Chondrocyte (in vitro differentiated cells): ENCODE data around the gene ASIC2. TPM values are rescaled to one million over a fixed set of nuclear protein-coding genes. Genes with fewer than 3 reads are reported as not detected.

Source experiments
- DNase-seq: peaks from one replicate; pipeline ENCODE4 v3.0.0; 2021; ENCODE audit warnings: mixed read lengths, low spot score
- H3K27ac Mint-ChIP-seq: one replicate; pipeline ENCODE4 v1.8.0; 2021; ENCODE audit warnings: mild to moderate bottlenecking, moderate library complexity, mixed read lengths; ENCODE audit not compliant: unreplicated experiment
- H3K27me3 Mint-ChIP-seq: 2 replicates; pipeline ENCODE4 v1.8.0; 2021; ENCODE audit warnings: low read depth, mixed read lengths
- H3K36me3 Mint-ChIP-seq: 2 replicates; pipeline ENCODE4 v1.8.0; 2021; ENCODE audit warnings: low read depth, mixed read lengths
- H3K4me1 Mint-ChIP-seq: 2 replicates; pipeline ENCODE4 v1.8.0; 2021; ENCODE audit warnings: low read depth, mild to moderate bottlenecking, mixed read lengths
- H3K4me3 Mint-ChIP-seq: one replicate; pipeline ENCODE4 v1.8.0; 2021; ENCODE audit warnings: mild to moderate bottlenecking, moderate library complexity, mixed read lengths; ENCODE audit not compliant: unreplicated experiment
- H3K9me3 Mint-ChIP-seq: 2 replicates; pipeline ENCODE4 v1.8.0; 2021; ENCODE audit warnings: low read depth, mixed read lengths
- total RNA-seq: library from RNA; stranded (reverse); gene quantifications from 3 replicates; pipeline ENCODE4 v1.2.1, GENCODE V29; 2021
- TF ChIP-seq, protein P1 (sequence below): fragments of 200-600 bp; sonication (generic); IDR thresholded peaks from 2 replicates; pipeline ENCODE4 v1.5.0; 2021; ENCODE audit warnings: antibody characterized with exemption, mild to moderate bottlenecking, moderate library complexity

The ASIC2 gene
- total RNA-seq, 1 donor from 2014 or later: not detected

DNA sequence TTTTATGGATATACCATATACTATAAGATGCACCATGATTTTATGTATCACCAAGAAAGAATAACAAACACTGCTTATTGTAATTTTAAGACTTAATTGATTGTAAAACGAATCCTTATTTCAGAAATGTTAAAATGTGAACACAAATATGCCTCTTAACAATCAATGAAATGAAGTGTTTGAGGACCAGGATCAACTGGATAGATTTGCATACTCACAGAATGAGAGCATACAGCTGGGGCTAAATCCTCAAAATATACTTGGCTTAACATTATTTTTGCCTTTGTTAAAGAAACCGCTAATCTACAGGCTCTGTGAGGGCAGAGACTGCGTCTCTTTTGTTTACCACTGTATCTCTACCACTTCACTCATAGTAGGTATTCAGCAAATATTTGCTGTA lies 207.8 kb downstream of the ASIC2 start:
- no peaks in the 10 kb centered on the region for H3K36me3 Mint-ChIP-seq

DNA sequence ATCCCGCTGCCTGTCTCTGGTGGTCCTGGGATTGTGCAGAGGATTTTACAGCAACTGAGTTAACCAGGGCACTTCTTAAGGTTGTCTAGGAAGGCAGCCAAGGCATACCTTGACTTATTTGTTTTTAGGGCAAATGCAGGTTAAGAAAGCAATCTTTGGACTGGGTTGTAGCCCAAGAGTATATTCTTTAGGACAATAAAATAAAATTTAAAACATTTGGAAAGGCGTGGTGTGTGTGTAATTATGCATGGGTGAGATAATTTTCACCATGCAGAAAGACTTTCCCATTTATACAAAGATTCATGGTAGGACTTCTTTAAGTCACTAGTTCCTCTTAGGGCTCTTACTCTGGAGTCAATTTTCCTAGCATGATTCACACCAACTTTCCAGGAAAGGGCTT lies 208.3 kb downstream of the ASIC2 start:
- no peaks in the 10 kb centered on the region for H3K36me3 Mint-ChIP-seq
- H3K9me3 Mint-ChIP-seq: no peaks in the 10 kb centered on the region
- H3K27me3 Mint-ChIP-seq: peaks cover 34% of the 10 kb centered on the region
- no peak for DNase-seq
- no peak overlapping the region for H3K27ac Mint-ChIP-seq
- H3K4me1 Mint-ChIP-seq: no peaks in the 10 kb centered on the region
- TF ChIP-seq, protein P1, sequence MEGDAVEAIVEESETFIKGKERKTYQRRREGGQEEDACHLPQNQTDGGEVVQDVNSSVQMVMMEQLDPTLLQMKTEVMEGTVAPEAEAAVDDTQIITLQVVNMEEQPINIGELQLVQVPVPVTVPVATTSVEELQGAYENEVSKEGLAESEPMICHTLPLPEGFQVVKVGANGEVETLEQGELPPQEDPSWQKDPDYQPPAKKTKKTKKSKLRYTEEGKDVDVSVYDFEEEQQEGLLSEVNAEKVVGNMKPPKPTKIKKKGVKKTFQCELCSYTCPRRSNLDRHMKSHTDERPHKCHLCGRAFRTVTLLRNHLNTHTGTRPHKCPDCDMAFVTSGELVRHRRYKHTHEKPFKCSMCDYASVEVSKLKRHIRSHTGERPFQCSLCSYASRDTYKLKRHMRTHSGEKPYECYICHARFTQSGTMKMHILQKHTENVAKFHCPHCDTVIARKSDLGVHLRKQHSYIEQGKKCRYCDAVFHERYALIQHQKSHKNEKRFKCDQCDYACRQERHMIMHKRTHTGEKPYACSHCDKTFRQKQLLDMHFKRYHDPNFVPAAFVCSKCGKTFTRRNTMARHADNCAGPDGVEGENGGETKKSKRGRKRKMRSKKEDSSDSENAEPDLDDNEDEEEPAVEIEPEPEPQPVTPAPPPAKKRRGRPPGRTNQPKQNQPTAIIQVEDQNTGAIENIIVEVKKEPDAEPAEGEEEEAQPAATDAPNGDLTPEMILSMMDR: no peak
- H3K4me3 Mint-ChIP-seq: no peak overlapping the region

More for the DNA sequence above, 207.8 kb downstream of the ASIC2 start:
- DNase-seq: no peak
- TF ChIP-seq, protein P1: no peak
- Mint-ChIP-seq H3K9me3 (no peaks in the 10 kb centered on the region), H3K4me1 (no peaks in the 10 kb centered on the region), H3K27me3 (peaks cover 35% of the 10 kb centered on the region), H3K27ac (no peak overlapping the region), H3K4me3 (no peak overlapping the region)

DNA sequence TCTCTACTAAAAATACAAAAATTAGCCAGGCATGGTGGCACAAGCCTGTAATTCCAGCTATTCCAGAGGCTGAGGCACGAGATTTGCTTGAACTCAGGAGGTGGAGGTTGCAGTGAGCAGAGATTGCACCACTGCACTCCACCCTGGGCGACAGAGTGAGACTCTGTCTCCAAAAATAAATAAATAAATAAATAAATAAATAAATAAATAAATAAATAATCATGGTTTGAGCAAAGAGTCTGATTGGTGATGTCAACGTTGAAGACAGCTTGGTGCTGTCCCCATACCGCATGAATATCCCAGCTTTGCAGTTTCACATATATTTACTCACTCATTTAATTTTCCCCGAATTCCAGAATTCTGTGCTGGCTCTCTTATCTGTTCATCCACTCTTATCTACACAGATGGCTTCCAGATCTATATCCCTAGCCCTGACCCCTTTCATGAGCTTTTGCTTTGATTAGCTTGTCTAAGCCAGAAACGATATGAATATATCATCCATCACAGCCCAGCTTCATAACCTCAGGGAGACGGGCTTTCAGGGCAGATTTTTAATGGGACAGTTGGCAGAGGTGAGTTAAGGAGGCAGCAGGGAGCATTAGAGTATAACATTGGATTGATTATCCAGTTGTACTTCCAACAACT lies 210.4 kb downstream of the ASIC2 start:
- TF ChIP-seq, protein P1: no peak
- no peaks in the 10 kb centered on the region for H3K9me3 Mint-ChIP-seq
- H3K4me3 Mint-ChIP-seq: no peak overlapping the region
- no peaks in the 10 kb centered on the region for H3K36me3 Mint-ChIP-seq
- no peak for DNase-seq
- H3K4me1 Mint-ChIP-seq: no peaks in the 10 kb centered on the region
- H3K27ac Mint-ChIP-seq: no peak overlapping the region
- peaks cover 30% of the 10 kb centered on the region for H3K27me3 Mint-ChIP-seq

DNA sequence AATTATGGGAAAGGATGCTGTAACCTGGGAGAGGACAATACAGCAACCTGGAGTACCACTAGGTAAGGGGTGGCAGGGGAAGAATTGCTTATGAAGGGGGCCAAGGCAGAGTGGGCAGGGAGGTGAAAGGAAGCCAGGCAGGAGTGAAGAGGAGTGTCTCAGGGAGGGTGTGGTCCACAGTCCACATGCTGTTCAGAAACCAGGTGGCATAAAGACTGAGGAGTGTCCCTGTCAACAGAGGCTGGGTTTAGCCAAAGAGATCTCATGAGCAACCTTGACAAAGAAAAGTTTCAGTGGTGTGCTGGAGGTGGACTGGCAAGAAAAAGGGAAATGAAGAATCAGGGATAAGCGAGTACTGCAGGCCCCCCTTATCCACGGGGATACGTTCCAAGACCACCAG lies 213.0 kb downstream of the ASIC2 start:
- no peaks in the 10 kb centered on the region for H3K4me1 Mint-ChIP-seq
- H3K27me3 Mint-ChIP-seq: peaks cover 16% of the 10 kb centered on the region
- no peak overlapping the region for H3K27ac Mint-ChIP-seq

DNA sequence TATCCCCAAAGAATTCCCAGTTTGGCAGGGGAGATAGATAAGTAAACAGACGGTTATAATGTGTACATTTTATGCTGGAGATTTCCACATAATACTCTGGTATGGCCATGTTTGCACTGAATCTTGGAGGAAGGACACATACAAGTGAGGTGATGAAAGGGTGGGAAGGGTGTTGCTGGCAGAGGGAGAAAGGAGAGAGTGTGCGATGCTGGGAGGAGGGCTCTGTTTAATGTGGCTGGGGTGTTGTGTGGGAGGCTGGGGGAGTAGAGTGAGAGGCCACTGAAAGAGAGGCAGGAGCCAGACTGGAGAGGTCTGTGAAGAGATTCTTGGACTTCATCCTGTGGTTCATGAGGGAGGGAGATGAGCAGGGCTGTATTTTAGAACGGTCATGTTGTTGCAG lies 213.9 kb downstream of the ASIC2 start:
- H3K4me3 Mint-ChIP-seq: no peak overlapping the region
- H3K27me3 Mint-ChIP-seq: peaks cover 16% of the 10 kb centered on the region
- H3K36me3 Mint-ChIP-seq: no peaks in the 10 kb centered on the region
- no peak for DNase-seq
- no peaks in the 10 kb centered on the region for H3K9me3 Mint-ChIP-seq
- TF ChIP-seq, protein P1: no peak
- H3K27ac Mint-ChIP-seq: no peak overlapping the region
- H3K4me1 Mint-ChIP-seq: no peaks in the 10 kb centered on the region

More for the DNA sequence above, 213.0 kb downstream of the ASIC2 start:
- DNase-seq: no peak
- Mint-ChIP-seq H3K9me3 (no peaks in the 10 kb centered on the region), H3K4me3 (no peak overlapping the region), H3K36me3 (no peaks in the 10 kb centered on the region)
- TF ChIP-seq, protein P1: no peak
